A673 (cell line): ENCODE data around the gene POLE4.

Source experiments
- CTCF ChIP-seq: fragments of 300-800, 200-600 bp; sonication (generic); conservative IDR thresholded peaks from 2 replicates; pipeline ENCODE4 v1.5.1; 2017; ENCODE audit warnings: low read depth, mild to moderate bottlenecking, antibody characterized with exemption, low read length, moderate library complexity, mixed read lengths
- EZH2 ChIP-seq: fragments of 200-600 bp; sonication (generic); IDR thresholded peaks from 2 replicates; pipeline ENCODE4 v1.6.1; 2017; ENCODE audit warnings: borderline replicate concordance, low read depth, mild to moderate bottlenecking, mixed read lengths, antibody characterized with exemption, low read length; ENCODE audit not compliant: poor library complexity, severe bottlenecking

GRCh38 chr2:74944987-74945787 is 13.3 kb upstream of the POLE4 start:
- TF ChIP-seq CTCF (no peak), EZH2 (no peak)
